GM10248 (cell line): Measurements from ENCODE around the gene LCLAT1.
"Not testable (repeated sequence)": the region's sequence is repeated elsewhere in the genome, so short reads cannot be mapped to it uniquely, and the experiment has no call there.

Experiments used
- CTCF ChIA-PET: fragments of 300-600 bp; sonication (Branson Sonifier 250); formaldehyde crosslinking; extraction: SDS; loops from one replicate; lab custom pipeline; 2021; ENCODE audit warnings: antibody characterized with exemption; lab: Yijun Ruan, JAX
- POLR2A ChIA-PET: fragments of 350-650 bp; sonication (Branson Sonifier 250); formaldehyde crosslinking; extraction: SDS; loops from one replicate; lab custom pipeline; 2020; ENCODE audit warnings: antibody characterized with exemption; lab: Yijun Ruan, JAX
- DNase-seq: peaks from one replicate; pipeline ENCODE4 v3.0.0; 2012; ENCODE audit errors: extremely low spot score
- TF ChIP-seq, protein P1 (sequence below): IDR thresholded peaks from 2 replicates; pipeline ENCODE4 v1.5.1; 2012; ENCODE audit warnings: mild to moderate bottlenecking, low read depth; ENCODE audit errors: extremely low read depth, missing control alignments, control extremely low read depth

LCLAT1 gene

DNA sequence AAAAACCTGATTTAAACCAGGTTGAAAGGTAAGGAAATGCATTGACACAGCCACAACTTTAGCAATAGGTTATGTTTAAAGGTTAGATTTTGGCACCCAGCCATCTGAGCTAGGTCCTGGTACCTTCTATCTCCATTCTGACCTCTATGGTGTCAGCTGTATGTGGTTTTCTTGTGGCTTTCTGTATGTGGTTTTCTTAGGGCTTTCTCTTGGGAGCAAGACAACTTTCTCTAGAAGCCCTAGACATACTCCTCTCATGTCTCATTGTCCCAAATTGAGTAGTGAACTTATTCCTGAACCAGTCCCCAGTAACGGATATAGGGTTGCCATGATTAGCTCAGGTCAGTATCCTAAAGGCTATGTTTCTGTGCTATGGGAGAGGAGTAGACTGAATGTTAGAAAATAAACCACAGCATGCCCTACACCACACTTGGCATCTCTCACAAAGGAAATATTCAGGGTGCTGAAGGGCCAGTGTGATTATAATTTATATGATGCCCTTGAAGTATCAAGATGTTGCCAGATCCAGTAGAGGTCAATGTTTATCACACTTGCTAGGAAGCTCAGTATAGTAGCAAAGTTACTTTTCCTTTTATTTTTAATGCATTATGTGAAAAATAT, 184.1 kb downstream of the LCLAT1 start:
- POLR2A ChIA-PET: no interaction called here
- DNase-seq: no peak
- CTCF ChIA-PET: interaction anchor here (1.2 to 1.7 kb wide), 6 partner anchors 9 to 466 kb away, joined by 3 to 6 read pairs (median 4); no protein-coding TSS in a partner anchor
- TF ChIP-seq, protein P1, sequence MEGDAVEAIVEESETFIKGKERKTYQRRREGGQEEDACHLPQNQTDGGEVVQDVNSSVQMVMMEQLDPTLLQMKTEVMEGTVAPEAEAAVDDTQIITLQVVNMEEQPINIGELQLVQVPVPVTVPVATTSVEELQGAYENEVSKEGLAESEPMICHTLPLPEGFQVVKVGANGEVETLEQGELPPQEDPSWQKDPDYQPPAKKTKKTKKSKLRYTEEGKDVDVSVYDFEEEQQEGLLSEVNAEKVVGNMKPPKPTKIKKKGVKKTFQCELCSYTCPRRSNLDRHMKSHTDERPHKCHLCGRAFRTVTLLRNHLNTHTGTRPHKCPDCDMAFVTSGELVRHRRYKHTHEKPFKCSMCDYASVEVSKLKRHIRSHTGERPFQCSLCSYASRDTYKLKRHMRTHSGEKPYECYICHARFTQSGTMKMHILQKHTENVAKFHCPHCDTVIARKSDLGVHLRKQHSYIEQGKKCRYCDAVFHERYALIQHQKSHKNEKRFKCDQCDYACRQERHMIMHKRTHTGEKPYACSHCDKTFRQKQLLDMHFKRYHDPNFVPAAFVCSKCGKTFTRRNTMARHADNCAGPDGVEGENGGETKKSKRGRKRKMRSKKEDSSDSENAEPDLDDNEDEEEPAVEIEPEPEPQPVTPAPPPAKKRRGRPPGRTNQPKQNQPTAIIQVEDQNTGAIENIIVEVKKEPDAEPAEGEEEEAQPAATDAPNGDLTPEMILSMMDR: no peak

DNA sequence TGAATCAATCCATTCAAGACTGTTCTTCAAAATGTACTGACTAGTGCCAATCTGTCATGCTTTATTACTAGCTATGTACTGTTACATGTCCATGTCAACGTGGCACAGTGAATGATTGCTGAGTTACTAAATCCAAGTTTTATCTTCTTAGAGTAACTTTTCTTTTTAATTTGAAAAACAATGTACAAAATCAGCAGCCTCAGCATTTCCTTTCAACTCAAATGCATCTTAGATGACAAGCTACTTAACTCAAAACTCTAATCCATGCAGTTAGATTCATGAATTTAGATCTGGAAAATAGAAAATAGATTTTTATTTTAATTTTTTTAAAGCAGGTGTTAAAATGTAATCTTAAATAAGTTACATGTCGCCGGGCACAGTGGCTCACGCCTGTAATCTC, 186.0 kb downstream of the LCLAT1 start:
- TF ChIP-seq, protein P1: no peak
- ChIA-PET CTCF (no interaction called here), POLR2A (no interaction called here)
- DNase-seq: no peak

DNA sequence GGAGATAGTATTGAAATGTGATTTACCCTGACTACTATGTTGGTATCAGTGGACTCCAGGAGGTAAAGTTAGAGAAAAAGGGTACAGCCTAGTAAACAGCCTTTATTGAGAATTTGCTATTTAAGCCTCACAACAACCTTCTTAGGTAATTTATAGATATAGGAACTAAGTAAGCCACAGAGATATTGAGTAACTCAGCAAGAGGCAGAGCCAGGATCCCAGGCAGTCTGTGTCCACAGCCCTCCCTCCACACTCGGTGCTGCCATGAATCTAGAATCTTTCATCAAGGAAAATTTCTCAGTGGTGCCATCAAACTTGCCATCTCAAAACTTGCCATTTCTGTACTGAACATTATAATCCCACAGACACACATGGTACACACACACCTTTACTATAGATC, 189.3 kb downstream of the LCLAT1 start:
- TF ChIP-seq, protein P1: no peak
- POLR2A ChIA-PET: no interaction called here
- CTCF ChIA-PET: no interaction called here
- DNase-seq: no peak

DNA sequence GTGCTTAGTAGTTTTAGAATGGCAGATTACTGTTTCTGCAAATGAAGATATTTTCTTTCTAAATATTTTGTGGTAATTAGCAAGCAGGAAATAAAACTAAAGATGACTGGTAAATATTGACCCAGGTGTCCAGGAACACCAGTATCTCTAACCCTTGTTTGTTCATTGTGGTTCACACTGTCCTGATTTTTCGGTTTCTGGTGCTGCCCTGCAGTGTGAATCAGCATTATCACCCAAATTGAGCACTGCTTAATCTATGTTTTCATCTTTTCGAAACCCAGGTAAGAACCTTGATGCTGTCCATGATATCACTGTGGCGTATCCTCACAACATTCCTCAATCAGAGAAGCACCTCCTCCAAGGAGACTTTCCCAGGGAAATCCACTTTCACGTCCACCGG, 192.8 kb downstream of the LCLAT1 start:
- CTCF ChIA-PET: no interaction called here
- POLR2A ChIA-PET: no interaction called here
- no peak for DNase-seq
- TF ChIP-seq, protein P1: no peak

DNA sequence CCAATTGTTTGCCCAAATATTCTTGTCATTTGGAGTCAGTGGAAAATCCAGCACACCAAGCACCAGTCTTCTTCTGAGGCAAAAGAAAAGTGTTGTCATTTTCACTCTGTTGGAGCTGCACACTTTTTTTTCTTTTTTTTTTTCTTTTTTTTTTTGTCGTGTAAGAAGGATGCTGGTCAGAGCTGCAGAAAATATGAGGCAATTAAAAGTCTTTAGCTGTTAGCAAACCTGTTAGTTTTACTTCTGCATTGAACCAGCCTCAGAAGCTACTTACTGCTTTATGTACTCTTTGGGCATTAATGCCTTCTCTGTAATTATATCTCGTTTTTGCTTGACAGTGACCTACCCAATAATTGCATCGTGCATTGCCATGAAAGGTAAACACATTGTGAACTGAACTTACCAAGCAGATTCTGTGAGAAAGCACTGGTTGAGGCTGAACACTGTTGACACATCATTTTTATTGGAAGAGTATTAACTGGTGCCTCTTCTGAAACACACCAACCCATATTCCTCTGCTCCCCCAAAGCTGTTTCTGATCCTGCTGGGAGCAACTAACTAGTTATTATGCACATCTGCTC, 194.8 kb downstream of the LCLAT1 start:
- POLR2A ChIA-PET: no interaction called here
- DNase-seq: no peak
- TF ChIP-seq, protein P1: no peak
- CTCF ChIA-PET: interaction anchor here (1.1 to 1.5 kb wide), 2 partner anchors 13 to 70 kb away, joined by 3 to 4 read pairs; no protein-coding TSS in a partner anchor

DNA sequence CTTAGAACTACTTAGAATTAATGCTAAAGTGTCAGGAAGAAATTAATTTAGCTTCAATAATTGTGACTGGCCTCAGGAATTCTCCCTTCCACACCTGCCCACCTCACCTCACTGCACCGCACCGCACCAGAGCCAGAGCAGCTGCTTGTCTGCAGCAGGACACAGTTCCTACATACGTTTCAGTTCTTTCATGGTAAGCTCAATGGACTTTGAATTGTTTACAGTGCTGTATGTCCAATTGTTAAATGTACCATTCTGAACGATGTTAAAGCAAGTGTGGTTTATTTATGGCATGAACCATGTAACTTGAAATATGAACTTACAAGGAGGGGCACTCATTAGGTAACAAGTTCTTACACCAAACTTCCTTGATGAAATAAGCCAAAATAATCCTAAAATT, 196.0 kb downstream of the LCLAT1 start:
- DNase-seq, POLR2A ChIA-PET: not testable (repeated sequence)
- CTCF ChIA-PET: interaction anchor here (1.2 kb wide), 1 partner anchor 11 kb away, joined by 4 read pairs; no protein-coding TSS in a partner anchor

DNA sequence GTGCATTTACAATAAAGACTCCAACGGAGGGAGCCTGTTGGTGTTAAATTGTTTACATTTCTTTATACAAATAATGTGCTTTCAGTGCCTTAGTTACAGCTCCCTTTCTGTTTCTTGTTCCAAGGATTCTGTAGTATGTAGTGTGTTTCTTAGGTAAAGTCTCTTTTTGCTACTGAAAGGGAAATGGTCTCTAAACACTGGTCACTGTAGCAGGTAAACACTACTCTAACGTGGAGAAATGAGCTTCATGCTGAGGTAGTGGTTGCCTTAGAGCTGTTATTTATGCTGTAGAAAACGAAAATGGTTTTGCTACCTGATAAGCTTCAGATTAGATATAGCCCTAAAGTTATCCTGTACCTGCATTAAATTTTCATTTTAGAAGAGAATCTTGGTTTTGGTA, 196.6 kb downstream of the LCLAT1 start:
- ChIA-PET CTCF (interaction anchor here (1.2 kb wide), 1 partner anchor 10 kb away, joined by 4 read pairs; no protein-coding TSS in a partner anchor), POLR2A (no interaction called here)
- no peak for DNase-seq
- TF ChIP-seq, protein P1: no peak
